Neural crest cell (in vitro differentiated cells): ENCODE results near the gene SHC1. TPM values are rescaled to one million over a fixed set of nuclear protein-coding genes. Genes with fewer than 3 reads are reported as not detected.

Experiments used
- DNase-seq: peaks from one replicate; pipeline ENCODE4 v3.0.0; 2021; ENCODE audit warnings: low read depth, mixed read lengths, low spot score
- H3K27ac Mint-ChIP-seq: one replicate; pipeline ENCODE4 v1.8.0; 2021; ENCODE audit warnings: mild to moderate bottlenecking, mixed read lengths; ENCODE audit not compliant: unreplicated experiment
- H3K27me3 Mint-ChIP-seq: 2 replicates; pipeline ENCODE4 v1.8.0; 2021; ENCODE audit warnings: low read depth, mild to moderate bottlenecking, mixed read lengths
- H3K36me3 Mint-ChIP-seq: 2 replicates; pipeline ENCODE4 v1.8.0; 2021; ENCODE audit warnings: low read depth, mild to moderate bottlenecking, mixed read lengths
- H3K4me1 Mint-ChIP-seq: 2 replicates; pipeline ENCODE4 v1.8.0; 2021; ENCODE audit warnings: mixed read lengths
- H3K4me3 Mint-ChIP-seq: one replicate; pipeline ENCODE4 v1.8.0; 2021; ENCODE audit warnings: mild to moderate bottlenecking, mixed read lengths
- H3K9me3 Mint-ChIP-seq: 2 replicates; pipeline ENCODE4 v1.8.0; 2021; ENCODE audit warnings: mixed read lengths
- microRNA-seq: library from miRNA; unstranded; fragments of <30 nt; microRNA quantifications from one replicate; pipeline ENCODE4, GENCODE V29; 2020
- total RNA-seq: library from RNA; stranded (reverse); gene quantifications from 2 replicates; pipeline ENCODE4 v1.2.1, GENCODE V29; 2021
- TF ChIP-seq, protein P1 (sequence below): fragments of 200-600 bp; sonication (generic); conservative IDR thresholded peaks from 2 replicates; pipeline ENCODE4 v1.5.0; 2021; ENCODE audit warnings: antibody characterized with exemption, mild to moderate bottlenecking

SHC1 gene
- total RNA-seq, 1 donor from 2014 or later: 92.9 TPM

DNA sequence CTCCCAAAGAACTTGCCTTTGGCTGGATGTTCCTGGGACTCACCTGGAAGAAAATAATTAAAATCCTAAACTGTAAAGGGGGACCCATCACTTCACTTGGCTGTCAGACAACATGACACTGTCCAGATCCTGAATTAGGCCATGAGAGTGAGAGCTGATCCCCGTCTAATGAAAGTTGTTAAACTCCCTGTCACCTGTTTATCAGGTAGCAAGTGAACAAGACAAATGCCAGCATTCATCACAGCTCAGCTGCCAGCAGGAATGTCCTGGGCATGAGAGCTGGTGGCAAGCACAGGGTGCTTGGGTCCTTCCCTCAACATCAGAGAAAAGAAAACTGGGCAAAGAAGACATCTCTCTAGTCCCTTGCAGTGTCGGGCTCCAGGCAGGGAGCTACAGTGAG, 57.8 kb downstream of the SHC1 start:
- no peak overlapping the region for H3K4me3 Mint-ChIP-seq
- H3K36me3 Mint-ChIP-seq: peaks cover 21% of the 10 kb centered on the region
- H3K27ac Mint-ChIP-seq: no peak overlapping the region
- H3K4me1 Mint-ChIP-seq: no peaks in the 10 kb centered on the region
- H3K27me3 Mint-ChIP-seq: no peaks in the 10 kb centered on the region
- TF ChIP-seq, protein P1, sequence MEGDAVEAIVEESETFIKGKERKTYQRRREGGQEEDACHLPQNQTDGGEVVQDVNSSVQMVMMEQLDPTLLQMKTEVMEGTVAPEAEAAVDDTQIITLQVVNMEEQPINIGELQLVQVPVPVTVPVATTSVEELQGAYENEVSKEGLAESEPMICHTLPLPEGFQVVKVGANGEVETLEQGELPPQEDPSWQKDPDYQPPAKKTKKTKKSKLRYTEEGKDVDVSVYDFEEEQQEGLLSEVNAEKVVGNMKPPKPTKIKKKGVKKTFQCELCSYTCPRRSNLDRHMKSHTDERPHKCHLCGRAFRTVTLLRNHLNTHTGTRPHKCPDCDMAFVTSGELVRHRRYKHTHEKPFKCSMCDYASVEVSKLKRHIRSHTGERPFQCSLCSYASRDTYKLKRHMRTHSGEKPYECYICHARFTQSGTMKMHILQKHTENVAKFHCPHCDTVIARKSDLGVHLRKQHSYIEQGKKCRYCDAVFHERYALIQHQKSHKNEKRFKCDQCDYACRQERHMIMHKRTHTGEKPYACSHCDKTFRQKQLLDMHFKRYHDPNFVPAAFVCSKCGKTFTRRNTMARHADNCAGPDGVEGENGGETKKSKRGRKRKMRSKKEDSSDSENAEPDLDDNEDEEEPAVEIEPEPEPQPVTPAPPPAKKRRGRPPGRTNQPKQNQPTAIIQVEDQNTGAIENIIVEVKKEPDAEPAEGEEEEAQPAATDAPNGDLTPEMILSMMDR: no peak
- H3K9me3 Mint-ChIP-seq: peaks cover 17% of the 10 kb centered on the region
- DNase-seq: no peak

Small RNA genes lying within 50 kb of the gene (microRNA-seq; reads per million reads assigned to microRNA genes)
- not detected for gene MIR4258

Other genes starting within 250 kb of the SHC1 start
- 0.84 and 1.1 TPM in 2 replicates for gene KCNN3, start 100.5 kb downstream of the SHC1 start, total RNA-seq
- gene PMVK, start 34.0 kb downstream of the SHC1 start, total RNA-seq: 33.8 and 37.0 TPM in 2 replicates
- 17.1 and 18.5 TPM in 2 replicates for gene PBXIP1, start 14.6 kb downstream of the SHC1 start, total RNA-seq
- 63.3 and 65.1 TPM in 2 replicates for gene PYGO2, start 9.0 kb downstream of the SHC1 start, total RNA-seq
- 211 and 217 TPM in 2 replicates for gene CKS1B, start 3.9 kb upstream of the SHC1 start, total RNA-seq
- gene FLAD1, start 12.6 kb upstream of the SHC1 start, total RNA-seq: 76.3 and 81.9 TPM in 2 replicates
- 1.9 and 2.5 TPM in 2 replicates for gene LENEP, start 22.8 kb upstream of the SHC1 start, total RNA-seq
- 5.9 and 6.9 TPM in 2 replicates for gene ZBTB7B, start 32.1 kb upstream of the SHC1 start, total RNA-seq
- gene DCST2, start 63.0 kb upstream of the SHC1 start, total RNA-seq: 1.3 and 3.4 TPM in 2 replicates
- not detected in 2 replicates for gene DCST1, start 63.1 kb upstream of the SHC1 start, total RNA-seq
- gene ADAM15, start 80.6 kb upstream of the SHC1 start, total RNA-seq: 82.2 and 85.1 TPM in 2 replicates
- gene EFNA4, start 93.0 kb upstream of the SHC1 start, total RNA-seq: 26.4 and 28.5 TPM in 2 replicates
- gene EFNA3, start 108.1 kb upstream of the SHC1 start, total RNA-seq: 5.6 and 6.6 TPM in 2 replicates
- 0.50 and 0.77 TPM in 2 replicates for gene EFNA1, start 157.1 kb upstream of the SHC1 start, total RNA-seq
- gene SLC50A1, start 165.1 kb upstream of the SHC1 start, total RNA-seq: 23.2 and 25.1 TPM in 2 replicates
- gene DPM3, start 169.8 kb upstream of the SHC1 start, total RNA-seq: 77.7 and 80.0 TPM in 2 replicates
- gene KRTCAP2, start 202.6 kb upstream of the SHC1 start, total RNA-seq: 125 and 152 TPM in 2 replicates
- gene TRIM46, start 203.1 kb upstream of the SHC1 start, total RNA-seq: 9.8 and 10.0 TPM in 2 replicates
- 21.4 TPM in 2 replicates for gene THBS3, start 237.2 kb upstream of the SHC1 start, total RNA-seq
- gene MTX1, start 237.9 kb upstream of the SHC1 start, total RNA-seq: 36.0 and 38.3 TPM in 2 replicates